K562 (cell line): ENCODE results near the gene NSMCE1. TPM values are rescaled to one million over a fixed set of nuclear protein-coding genes. Genes with fewer than 3 reads are reported as not detected.

ENCODE experiments used
- AFF4 ChIP-seq: sonication (generic); formaldehyde crosslinking; IDR thresholded peaks from 2 replicates; pipeline ENCODE4 v1.8.0; 2023; ENCODE audit warnings: mild to moderate bottlenecking, missing genetic modification reagents
- FOXP1 ChIP-seq: sonication (generic); formaldehyde crosslinking; IDR thresholded peaks from 2 replicates; pipeline ENCODE4 v1.8.0; 2022; ENCODE audit warnings: mild to moderate bottlenecking, missing genetic modification reagents
- GATAD2B ChIP-seq: fragments of 450-650 bp; IDR thresholded peaks from 2 replicates; pipeline ENCODE4 v1.6.1; 2017; ENCODE audit warnings: mild to moderate bottlenecking, borderline replicate concordance
- JUNB ChIP-seq: fragments of 450-650 bp; formaldehyde crosslinking; conservative IDR thresholded peaks from 2 replicates; pipeline ENCODE4 v1.4.0; 2020; ENCODE audit warnings: mild to moderate bottlenecking
- KAT8 ChIP-seq: fragments of 450-650 bp; IDR thresholded peaks from 2 replicates; pipeline ENCODE4 v1.6.1; 2016; ENCODE audit warnings: low read depth, mild to moderate bottlenecking
- MLLT1 ChIP-seq, 2 experiments: fragments of 450-650 bp; IDR thresholded peaks; 2 replicates each; pipeline ENCODE4 v1.6.1; 2016
- NFYB ChIP-seq: IDR thresholded peaks from 2 replicates; pipeline ENCODE4 v1.6.1; 2011; ENCODE audit warnings: mild to moderate bottlenecking, moderate library complexity; ENCODE audit not compliant: insufficient read length; ENCODE audit errors: extremely low read depth
- NKRF ChIP-seq: fragments of 450-650 bp; IDR thresholded peaks from 2 replicates; pipeline ENCODE4 v1.6.1; 2016; ENCODE audit warnings: borderline replicate concordance
- POLR2G ChIP-seq: fragments of 200-400 bp; formaldehyde crosslinking; IDR thresholded peaks from 2 replicates; pipeline ENCODE4 v1.6.1; 2017; ENCODE audit warnings: low read depth, mild to moderate bottlenecking, antibody characterized with exemption, low read length, moderate library complexity
- PTBP1 ChIP-seq: fragments of 200-400 bp; formaldehyde crosslinking; IDR thresholded peaks from 2 replicates; pipeline ENCODE4 v1.6.1; 2017; ENCODE audit warnings: low read depth, low read length
- RUNX1 ChIP-seq: sonication (generic); IDR thresholded peaks from 2 replicates; pipeline ENCODE4 v1.6.1; 2016; ENCODE audit warnings: antibody characterized with exemption, low read depth
- SUPT5H ChIP-seq: fragments of 450-650 bp; IDR thresholded peaks from 2 replicates; pipeline ENCODE4 v1.6.1; 2016
- ZBTB12 ChIP-seq: fragments of 250-450 bp; sonication (Bioruptor Pico); IDR thresholded peaks from 2 replicates; pipeline ENCODE4 v1.4.0; 2020
- ZFP30 ChIP-seq: fragments of 250-450 bp; sonication (Bioruptor Pico); IDR thresholded peaks from 2 replicates; pipeline ENCODE4 v1.8.0; 2022; ENCODE audit warnings: moderate library complexity, mild to moderate bottlenecking, inconsistent platforms, borderline replicate concordance
- ZNF395 ChIP-seq: fragments of 200-800 bp; sonication (Bioruptor generic); IDR thresholded peaks from 2 replicates; pipeline ENCODE4 v1.6.1; 2017; ENCODE audit warnings: missing genetic modification characterization, missing compliant biosample characterization
- polyA plus RNA-seq, 8 experiments: library from polyadenylated mRNA; depleted of rRNA in 4 of 8; stranded (reverse) in 5 of 8; unstranded in 3 of 8; fragments of >200 nt; fragmentation: Nextera tagmentation in 2 of 8; fragmentation: Illumina TruSeq in 1 of 8; extraction: Ambion mirVana in 2 of 8; extraction: Trizol in 1 of 8; gene quantifications; 2 replicates each; pipeline versions ENCODE4 v1.2.1 to v1.2.3, GENCODE V29; 2011 to 2014; ENCODE audit warnings: inconsistent platforms in 1 of 8, missing spikeins in 1 of 8
- total RNA-seq, 7 experiments: library from RNA; depleted of rRNA in 6 of 7; stranded (reverse); fragments of >200 nt in 6 of 7; fragmentation: Illumina TruSeq in 2 of 7; extraction: Trizol in 2 of 7; gene quantifications; 2 replicates each; pipeline versions ENCODE4 v1.2.1 to v1.2.3, GENCODE V29; 2011 to 2021; ENCODE audit warnings: low replicate concordance in 1 of 7

NSMCE1 gene
- total and polyA plus RNA-seq, 9 of the 15 experiments (the other 6 are each of a cell fraction or from before 2014, with no cell fraction given), result 52.1 to 163 (median 61.5) TPM

- TF ChIP-seq NKRF (peak; percentile 45; the same call in 1 of the 2 replicates), ZNF395 (CRISPR knock-in tag) (0 out of 2 replicates have a peak, but pooled peaks have one; percentile 33), MLLT1 (IDR thresholded peaks at IDR 0.05) (no peak), POLR2G (peak; percentile 95), NFYB (peak; percentile 93), ZFP30 (CRISPR knock-in tag) (no peak), AFF4 (no peak), JUNB (no peak), FOXP1 (CRISPR knock-in tag) (0 out of 2 replicates have a peak, but pooled peaks have one; percentile 30), GATAD2B (peak; percentile 44; the same call in 1 of the 2 replicates), ZBTB12 (CRISPR knock-in tag) (peak; percentile 89), RUNX1 (peak; percentile 52; the same call in 1 of the 2 replicates), PTBP1 (no peak), KAT8 (no peak), SUPT5H (peak; percentile 95)
Observed at GRCh38 chr16:27268376-27269299, at the start of gene NSMCE1 (continued).
